ENCODE measurements around the gene C1orf87. TPM values are rescaled to one million over a fixed set of nuclear protein-coding genes. Genes with fewer than 3 reads are reported as not detected.

The C1orf87 gene
- total and polyA plus RNA-seq, 4 donors: not detected

GRCh38 chr1:60066001-60066400, 7.6 kb downstream of the C1orf87 start:
- DNase-seq (ENCODE audit: low spot score): no peak
- no peak overlapping the region for H3K9ac ChIP-seq (ENCODE audit: low read depth in 1 of 2, low read length in 2 of 2)
- WGBS: 67% methylated on average over 1 of the region's 1 CpG
- H3K4me1 ChIP-seq (ENCODE audit: control insufficient read depth in 4 of 4, insufficient read depth in 4 of 4, low read length in 3 of 4): no peaks in the 10 kb centered on the region
- peaks cover 0 to 3% (median 0%) of the 10 kb centered on the region in 4 donors for H3K27me3 ChIP-seq (ENCODE audit: control insufficient read depth in 4 of 4, insufficient read depth in 4 of 4, low read length in 3 of 4)
- H3K36me3 ChIP-seq (ENCODE audit: control insufficient read depth in 4 of 4, insufficient read depth in 3 of 4, low read depth in 1 of 4, low read length in 3 of 4): no peaks in the 10 kb centered on the region
- no peaks in the 10 kb centered on the region for H3K9me3 ChIP-seq (ENCODE audit: control insufficient read depth in 4 of 4, low read length in 3 of 4)
- TF ChIP-seq TAF1 (conservative IDR thresholded peaks at IDR 0.05): no peak
- no peak for TF ChIP-seq ATF3 (IDR thresholded peaks at IDR 0.05)
- TF ChIP-seq JUND (IDR thresholded peaks at IDR 0.05): no peak
- TF ChIP-seq SP1 (IDR thresholded peaks at IDR 0.05): no peak
- no peak overlapping the region for H3K27ac ChIP-seq (ENCODE audit: low read depth in 1 of 2, low read length in 2 of 2)
- H3K4me3 ChIP-seq (ENCODE audit: low read depth in 1 of 3, low read length in 3 of 3): no peak overlapping the region

- TF ChIP-seq HNF4A (conservative IDR thresholded peaks at IDR 0.05) (no peak), REST (IDR thresholded peaks at IDR 0.05) (no peak), EGR1 (IDR thresholded peaks at IDR 0.05; ENCODE audit: low read depth in 2 of 2) (no peak), RXRA (IDR thresholded peaks at IDR 0.05) (no peak), NR2F2 (IDR thresholded peaks at IDR 0.05) (no peak), FOXA2 (IDR thresholded peaks at IDR 0.05) (no peak), CTCF (IDR thresholded peaks at IDR 0.05; ENCODE audit: low read depth, low read length, missing input control) (no peak), HNF4G (IDR thresholded peaks at IDR 0.05) (no peak), SP1 (IDR thresholded peaks at IDR 0.05) (no peak), JUND (IDR thresholded peaks at IDR 0.05) (no peak), FOXA1 (IDR thresholded peaks at IDR 0.05) (no peak), TAF1 (conservative IDR thresholded peaks at IDR 0.05) (no peak), ATF3 (IDR thresholded peaks at IDR 0.05) (no peak)
- TF ChIP-seq, protein P1, sequence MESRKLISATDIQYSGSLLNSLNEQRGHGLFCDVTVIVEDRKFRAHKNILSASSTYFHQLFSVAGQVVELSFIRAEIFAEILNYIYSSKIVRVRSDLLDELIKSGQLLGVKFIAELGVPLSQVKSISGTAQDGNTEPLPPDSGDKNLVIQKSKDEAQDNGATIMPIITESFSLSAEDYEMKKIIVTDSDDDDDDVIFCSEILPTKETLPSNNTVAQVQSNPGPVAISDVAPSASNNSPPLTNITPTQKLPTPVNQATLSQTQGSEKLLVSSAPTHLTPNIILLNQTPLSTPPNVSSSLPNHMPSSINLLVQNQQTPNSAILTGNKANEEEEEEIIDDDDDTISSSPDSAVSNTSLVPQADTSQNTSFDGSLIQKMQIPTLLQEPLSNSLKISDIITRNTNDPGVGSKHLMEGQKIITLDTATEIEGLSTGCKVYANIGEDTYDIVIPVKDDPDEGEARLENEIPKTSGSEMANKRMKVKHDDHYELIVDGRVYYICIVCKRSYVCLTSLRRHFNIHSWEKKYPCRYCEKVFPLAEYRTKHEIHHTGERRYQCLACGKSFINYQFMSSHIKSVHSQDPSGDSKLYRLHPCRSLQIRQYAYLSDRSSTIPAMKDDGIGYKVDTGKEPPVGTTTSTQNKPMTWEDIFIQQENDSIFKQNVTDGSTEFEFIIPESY (IDR thresholded peaks at IDR 0.05): no peak
- TF ChIP-seq, protein P2, sequence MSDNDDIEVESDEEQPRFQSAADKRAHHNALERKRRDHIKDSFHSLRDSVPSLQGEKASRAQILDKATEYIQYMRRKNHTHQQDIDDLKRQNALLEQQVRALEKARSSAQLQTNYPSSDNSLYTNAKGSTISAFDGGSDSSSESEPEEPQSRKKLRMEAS (IDR thresholded peaks at IDR 0.05): no peak
- no peaks in the 10 kb centered on the region for H3K36me3 ChIP-seq (ENCODE audit: control insufficient read depth in 4 of 4, insufficient read depth in 3 of 4, low read depth in 1 of 4, low read length in 3 of 4)
- peaks cover 0 to 3% (median 0%) of the 10 kb centered on the region in 4 donors for H3K27me3 ChIP-seq (ENCODE audit: control insufficient read depth in 4 of 4, insufficient read depth in 4 of 4, low read length in 3 of 4)
- H3K9me3 ChIP-seq (ENCODE audit: control insufficient read depth in 4 of 4, low read length in 3 of 4): no peaks in the 10 kb centered on the region
- H3K4me3 ChIP-seq (ENCODE audit: low read depth in 1 of 3, low read length in 3 of 3): no peak overlapping the region
- H3K4me1 ChIP-seq (ENCODE audit: control insufficient read depth in 4 of 4, insufficient read depth in 4 of 4, low read length in 3 of 4): no peaks in the 10 kb centered on the region
- no peak overlapping the region for H3K9ac ChIP-seq (ENCODE audit: low read depth in 1 of 2, low read length in 2 of 2)
- WGBS: 85% methylated on average over 2 of the region's 2 CpGs
- DNase-seq (ENCODE audit: low spot score): no peak
- no peak overlapping the region for H3K27ac ChIP-seq (ENCODE audit: low read depth in 1 of 2, low read length in 2 of 2)
These were observed 8.4 kb downstream of the C1orf87 start for GRCh38 chr1:60065199-60065598.
